SK-N-DZ (cell line): ENCODE results near the gene DYTN.

Experiments used
- DNase-seq: peaks from one replicate; pipeline ENCODE4 v3.0.0-alpha.2; 2015; ENCODE audit warnings: low spot score

Gene DYTN

GRCh38 chr2:206701952-206702605, 16.1 kb downstream of the DYTN start:
- no peak for DNase-seq

- DNase-seq = no peak
Measured at GRCh38 chr2:206700156-206700555, 18.0 kb downstream of the DYTN start.

GRCh38 chr2:206698811-206699210, 19.4 kb downstream of the DYTN start:
- DNase-seq = no peak

- no peak for DNase-seq
Measured at GRCh38 chr2:206696910-206697309, 21.3 kb downstream of the DYTN start.

- DNase-seq = peak; percentile 68
Measured at GRCh38 chr2:206693399-206694137, 24.6 kb downstream of the DYTN start.

- DNase-seq = no peak
Measured at GRCh38 chr2:206692971-206693370, 25.2 kb downstream of the DYTN start.

GRCh38 chr2:206688990-206689389, 29.2 kb downstream of the DYTN start:
- DNase-seq = no peak

- DNase-seq = no peak
Measured at GRCh38 chr2:206688453-206688852, 29.7 kb downstream of the DYTN start.

GRCh38 chr2:206683546-206683945, 34.6 kb downstream of the DYTN start:
- no peak for DNase-seq

GRCh38 chr2:206670531-206671319, 47.5 kb downstream of the DYTN start:
- DNase-seq = no peak

- no peak for DNase-seq
Measured at GRCh38 chr2:206665251-206665650, 52.9 kb downstream of the DYTN start.

GRCh38 chr2:206657087-206657486, 61.1 kb downstream of the DYTN start:
- no peak for DNase-seq

GRCh38 chr2:206647985-206648384, 70.2 kb downstream of the DYTN start:
- no peak for DNase-seq

- peak; percentile 22 for DNase-seq
Measured at GRCh38 chr2:206642075-206643025, 75.8 kb downstream of the DYTN start, which contains the start of gene FAM237A. Gene FAM237A (plus strand): TSS chr2:206642487. CDS start chr2:206644237, 1,750 bp downstream.

- DNase-seq = no peak
Measured at GRCh38 chr2:206641226-206641625, 77.0 kb downstream of the DYTN start.

GRCh38 chr2:206639636-206640035, 78.6 kb downstream of the DYTN start:
- no peak for DNase-seq

GRCh38 chr2:206635015-206635414, 83.2 kb downstream of the DYTN start:
- no peak for DNase-seq

GRCh38 chr2:206631340-206631739, 86.9 kb downstream of the DYTN start:
- no peak for DNase-seq

- no peak for DNase-seq
Measured at GRCh38 chr2:206627632-206628031, 90.6 kb downstream of the DYTN start.

- DNase-seq = no peak
Measured at GRCh38 chr2:206626108-206626507, 92.1 kb downstream of the DYTN start.

GRCh38 chr2:206619011-206619410, 99.2 kb downstream of the DYTN start:
- no peak for DNase-seq
